Activated CD8-positive, alpha-beta memory T cell treated with anti-CD3 and anti-CD28 coated beads, Interleukin-2, amount 50 U/mL, for 24 hours (primary cell): ENCODE results near the gene DDX51.

Experiments used
- DNase-seq: peaks from one replicate; pipeline ENCODE4 v3.0.0-alpha.2; 2020; ENCODE audit errors: extremely low read depth

The DDX51 gene

GRCh38 chr12:132179431-132180362 lies 35.6 kb upstream of the DDX51 start:
- DNase-seq = no peak

GRCh38 chr12:132178801-132179401 lies 34.8 kb upstream of the DDX51 start:
- no peak for DNase-seq

DNA sequence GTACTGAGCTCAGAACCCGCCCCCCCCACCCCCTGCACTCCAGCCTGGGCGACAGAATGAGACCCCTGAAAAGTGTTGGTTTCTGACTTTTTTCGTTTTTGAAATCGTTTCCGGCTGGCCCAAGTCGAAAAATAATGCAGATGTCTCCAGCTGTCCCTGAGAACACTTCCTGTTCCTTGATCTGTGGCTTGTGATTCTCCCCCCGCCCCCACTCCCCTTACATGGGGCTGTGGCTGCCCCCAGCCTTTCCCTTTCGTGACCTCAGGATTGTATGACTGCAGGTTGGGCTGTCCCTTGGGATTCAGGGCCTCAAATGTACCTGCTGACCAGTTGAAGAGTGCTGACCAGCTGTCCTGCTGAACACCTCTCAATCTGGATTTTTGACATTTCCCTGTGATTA lies 34.2 kb upstream of the DDX51 start:
- no peak for DNase-seq

DNA sequence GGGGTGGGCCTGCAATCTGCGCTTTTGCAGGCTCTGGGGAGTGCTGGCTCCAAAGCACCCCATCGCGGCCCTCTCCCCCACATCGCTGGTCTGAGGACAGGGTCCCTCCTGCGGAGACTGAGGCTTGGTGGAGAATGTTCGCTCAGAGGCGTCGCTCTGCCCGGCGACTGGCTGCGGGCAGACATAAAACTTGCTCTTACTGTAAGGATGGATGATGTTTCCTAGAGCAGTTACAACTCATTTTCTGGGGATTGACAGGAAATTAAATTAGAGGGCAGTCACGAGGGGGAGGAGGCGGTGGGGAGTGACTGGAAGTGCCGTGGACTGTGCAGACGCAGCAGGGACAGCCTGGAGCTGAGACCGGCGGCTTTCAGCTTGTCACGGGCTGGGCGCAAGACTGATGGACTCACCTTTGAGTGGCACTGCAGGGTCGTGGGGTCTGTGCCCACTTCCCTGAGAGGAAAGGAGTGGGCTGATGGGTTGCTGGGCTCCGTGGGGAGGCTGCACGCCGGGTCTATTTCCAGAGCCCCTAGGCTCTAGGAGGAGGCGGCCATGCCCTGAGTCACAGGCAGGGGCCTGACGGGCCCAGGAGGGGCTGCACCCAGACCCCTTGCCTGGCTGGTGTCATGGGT lies 32.9 kb upstream of the DDX51 start:
- no peak for DNase-seq

- no peak for DNase-seq
These were observed 32.3 kb upstream of the DDX51 start for GRCh38 chr12:132176385-132176919.

DNA sequence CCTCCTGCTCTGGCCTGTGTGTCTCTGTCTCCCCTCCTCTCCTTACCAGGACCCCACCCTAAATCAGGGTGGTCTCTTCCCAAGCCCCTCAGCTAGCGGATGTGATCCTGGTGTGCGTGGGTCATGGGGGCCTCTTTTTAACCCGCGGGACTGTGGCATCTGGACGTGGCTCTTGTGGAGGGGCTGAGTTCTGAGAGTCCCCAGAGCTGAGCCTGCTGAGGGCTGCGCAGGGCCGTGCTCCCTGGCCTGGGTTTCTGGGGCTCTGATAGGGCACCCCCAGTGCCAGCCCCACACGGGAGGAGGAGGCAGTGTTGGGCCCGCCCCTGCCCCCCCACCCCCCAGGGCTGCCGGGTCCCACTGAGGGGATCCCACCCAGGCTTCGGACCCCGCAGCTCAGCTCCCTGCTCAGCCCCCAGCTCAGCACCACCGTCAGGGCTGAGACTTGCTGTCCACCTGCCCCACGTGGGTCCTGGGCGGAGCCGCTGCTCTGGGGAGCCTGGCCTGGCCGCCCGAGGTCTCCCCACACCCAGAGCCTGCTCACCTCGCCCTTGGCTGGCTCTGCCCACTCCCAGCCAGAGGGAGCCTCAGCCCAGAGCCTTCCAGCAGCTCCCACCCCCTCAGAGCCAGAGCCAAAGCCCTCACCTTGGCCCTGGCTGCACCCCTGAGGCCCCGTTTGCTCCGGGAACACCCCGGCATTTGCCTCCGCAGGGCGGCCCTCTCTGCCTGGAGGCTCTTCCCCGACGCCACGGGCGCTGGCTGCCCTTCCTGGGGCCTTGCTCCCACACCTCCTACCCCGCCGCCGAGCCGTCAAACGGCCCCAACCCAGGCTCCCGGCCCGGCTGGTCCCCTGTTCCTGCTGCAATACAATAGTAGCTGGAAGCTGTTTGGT lies 31.6 kb upstream of the DDX51 start:
- DNase-seq = no peak

GRCh38 chr12:132174839-132175490 lies 30.8 kb upstream of the DDX51 start:
- DNase-seq = no peak

GRCh38 chr12:132174015-132174838 lies 30.1 kb upstream of the DDX51 start:
- DNase-seq = no peak

DNA sequence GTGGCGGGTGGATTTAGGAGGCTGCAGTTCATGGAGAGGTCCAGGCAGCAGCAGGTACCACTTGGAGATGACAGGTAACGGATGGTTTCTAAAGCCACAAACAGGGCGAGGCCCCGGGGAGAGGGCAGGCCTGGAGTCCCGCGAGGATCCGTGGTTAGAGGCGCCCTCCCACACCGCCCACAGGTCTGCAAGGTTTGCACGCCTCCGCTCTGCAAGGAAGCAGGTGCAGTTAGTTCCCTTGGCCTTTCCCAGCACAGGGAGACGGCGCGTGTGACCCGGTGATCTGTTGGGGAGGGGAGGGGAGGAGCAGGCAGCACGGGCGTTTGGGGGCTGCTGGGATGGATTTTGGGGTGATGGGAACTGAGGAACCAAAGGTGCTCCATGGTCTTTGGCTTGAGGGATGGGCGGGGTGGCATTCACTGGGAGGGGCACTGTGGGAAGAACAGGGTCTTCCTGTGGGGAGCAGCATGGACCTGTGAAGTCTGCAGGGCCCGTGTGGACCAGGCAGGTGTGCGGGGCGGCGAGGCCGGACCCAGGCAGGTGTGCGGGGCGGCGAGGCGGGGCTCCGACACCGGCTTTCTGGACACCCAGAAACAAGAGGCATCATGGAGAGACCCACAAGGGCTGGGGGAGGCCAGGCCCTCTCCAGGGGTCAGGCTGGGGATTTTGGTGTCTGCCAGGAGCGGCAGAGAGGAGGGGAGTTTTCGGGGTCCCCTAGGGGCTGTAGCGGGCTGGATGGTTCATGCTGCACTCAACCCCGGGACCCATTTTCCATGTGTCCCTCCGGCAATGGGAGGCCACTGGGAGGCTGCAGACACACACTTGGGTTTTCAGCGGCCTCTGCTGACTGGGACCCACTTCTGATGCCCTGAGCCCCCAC lies 29.3 kb upstream of the DDX51 start:
- DNase-seq = no peak

DNA sequence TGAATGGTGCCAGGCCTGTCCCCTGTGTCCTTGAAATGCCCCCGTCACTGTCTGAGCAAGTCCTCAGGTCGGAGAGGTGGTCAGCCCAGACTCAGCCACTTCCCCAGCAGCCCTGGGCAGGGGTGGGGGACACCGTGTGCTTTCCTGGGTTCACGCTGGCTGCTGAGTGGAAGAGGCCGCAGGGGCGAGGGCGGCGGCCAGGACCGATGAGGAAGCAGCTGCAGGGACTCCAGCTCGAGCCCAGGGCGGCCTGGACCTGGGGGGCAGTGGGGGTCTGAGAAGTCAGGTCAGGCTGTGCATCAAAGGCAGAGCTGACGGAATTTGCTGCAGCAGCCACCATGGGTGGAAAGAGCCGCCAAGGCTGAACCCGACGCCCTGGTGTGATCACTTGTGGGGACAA lies 28.5 kb upstream of the DDX51 start:
- no peak for DNase-seq

DNA sequence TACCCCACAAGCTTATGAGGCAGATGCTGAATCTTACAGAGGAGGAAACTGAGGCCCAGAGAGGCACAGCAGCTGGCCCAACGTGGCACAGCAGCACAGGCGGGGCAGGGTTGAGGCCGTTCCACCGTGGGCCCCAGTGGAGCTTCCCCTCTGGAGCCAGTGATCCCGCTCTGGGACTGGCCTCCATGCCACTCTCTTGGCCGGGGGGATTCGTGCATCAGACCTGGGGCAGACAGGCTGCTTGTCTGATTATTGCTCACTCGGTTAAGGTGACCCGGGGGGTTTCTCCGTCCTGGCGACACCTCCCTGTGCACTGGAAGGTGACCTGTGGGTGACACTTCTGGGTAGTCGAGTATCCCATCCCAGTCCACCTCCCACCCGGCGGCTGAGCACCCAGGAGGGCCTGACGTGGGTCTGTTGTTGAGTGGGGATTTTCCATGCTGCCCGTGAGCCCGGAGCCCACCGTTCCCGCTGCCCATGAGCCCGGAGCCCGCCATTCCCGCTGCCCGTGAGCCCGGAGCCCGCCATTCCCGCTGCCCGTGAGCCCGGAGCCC lies 27.9 kb upstream of the DDX51 start:
- no peak for DNase-seq

GRCh38 chr12:132171293-132171967 lies 27.3 kb upstream of the DDX51 start:
- no peak for DNase-seq

GRCh38 chr12:132170637-132171292 lies 26.6 kb upstream of the DDX51 start:
- no peak for DNase-seq

DNA sequence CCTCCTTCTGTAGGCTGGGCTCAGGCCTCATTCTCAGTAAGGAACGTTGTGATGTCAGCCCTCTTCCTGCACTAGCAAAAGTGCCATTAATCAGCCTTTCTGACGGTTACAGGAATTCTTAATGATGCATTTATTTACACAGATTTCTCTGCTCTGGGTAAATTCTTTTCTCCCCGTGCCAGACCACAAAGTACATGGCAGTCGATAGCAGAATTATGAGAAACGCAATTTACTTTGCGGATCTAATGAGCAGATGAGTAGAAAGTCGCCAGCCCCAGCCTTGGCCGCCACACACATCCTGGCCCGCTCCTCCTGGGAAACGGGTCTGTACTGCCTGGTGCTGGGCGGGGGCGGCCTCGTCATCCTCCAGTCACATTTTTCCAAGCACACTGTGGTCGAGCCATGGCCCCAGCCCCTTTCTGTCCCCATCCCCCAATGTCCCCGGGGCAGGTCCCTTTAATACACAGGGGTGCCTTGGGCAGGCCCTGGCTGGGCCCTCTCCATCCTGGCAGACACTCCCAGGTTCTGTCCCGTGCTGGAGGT lies 26.0 kb upstream of the DDX51 start:
- DNase-seq = no peak

DNA sequence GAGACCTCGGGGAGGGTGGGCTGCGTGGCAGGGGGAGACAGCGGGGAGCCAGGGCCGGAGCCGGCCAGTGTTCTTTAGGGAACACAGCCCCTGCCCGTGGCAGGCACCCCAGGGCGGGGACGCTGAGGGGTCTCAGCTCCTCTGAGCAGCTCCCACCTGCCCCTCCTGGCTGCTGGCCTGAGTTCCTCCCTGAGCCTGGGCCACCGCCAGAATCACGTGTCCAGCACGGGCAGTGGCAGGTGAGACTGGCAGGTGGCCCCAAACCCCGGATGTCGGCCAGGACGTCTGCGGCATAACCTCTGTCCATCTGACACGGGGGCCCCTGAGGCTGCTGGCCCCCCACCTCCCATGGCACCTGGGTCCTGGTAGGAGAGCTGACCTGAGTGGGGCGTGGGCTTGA lies 25.3 kb upstream of the DDX51 start:
- no peak for DNase-seq

DNA sequence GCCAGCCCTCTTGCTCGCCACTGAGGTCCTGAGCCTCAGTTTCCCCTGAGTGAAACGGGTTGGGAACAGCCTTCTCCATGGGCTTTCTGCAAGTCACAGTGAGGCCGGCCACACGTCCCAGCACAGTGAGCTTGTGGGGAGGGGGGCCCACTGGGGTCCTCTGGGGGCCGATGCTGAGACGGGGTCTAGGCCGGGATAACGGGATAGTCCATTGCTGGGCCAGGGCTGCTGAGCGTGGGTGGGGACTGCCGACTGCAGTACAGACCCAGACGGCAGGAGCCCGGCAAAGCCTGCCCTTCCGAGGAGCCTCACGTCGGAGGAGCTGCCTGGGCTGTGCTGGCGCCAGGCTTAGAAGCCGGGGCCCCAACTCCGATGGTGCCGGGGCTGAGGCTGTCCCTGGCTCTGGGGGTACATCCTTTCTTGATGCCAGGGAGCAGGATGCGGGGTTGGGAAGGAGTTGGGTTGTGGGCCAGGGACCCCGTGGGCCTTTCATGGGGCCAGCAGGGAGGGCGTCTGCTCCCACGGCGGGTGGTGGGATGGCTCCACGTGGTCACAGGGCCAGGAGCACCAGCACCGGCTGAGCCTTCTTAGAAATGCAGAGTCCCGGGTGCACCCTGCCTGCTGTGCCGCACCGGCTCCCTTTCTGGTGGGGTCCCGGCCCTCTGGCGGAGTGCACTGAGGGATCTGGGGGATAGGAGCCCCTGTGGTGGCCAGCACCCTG lies 24.4 kb upstream of the DDX51 start:
- no peak for DNase-seq
